GM19468 (cell line): Measurements from ENCODE around the gene CNTNAP2.

Source experiments
- ATAC-seq: cut with Tn5 transposase; IDR thresholded peaks from one replicate; pipeline ENCODE4 v1.9.1; 2021; ENCODE audit warnings: mild to moderate bottlenecking, moderate library complexity, moderate number of reproducible peaks; ENCODE audit not compliant: unreplicated experiment; ENCODE audit errors: extremely low read depth

CNTNAP2 gene

GRCh38 chr7:148223160-148223559, 2106.6 kb downstream of the CNTNAP2 start:
- ATAC-seq, result no peak

GRCh38 chr7:148223738-148224137, 2107.1 kb downstream of the CNTNAP2 start:
- no peak for ATAC-seq

- no peak for ATAC-seq
Observed at GRCh38 chr7:148230296-148230695, 2113.7 kb downstream of the CNTNAP2 start.

GRCh38 chr7:148230883-148231282, 2114.3 kb downstream of the CNTNAP2 start:
- no peak for ATAC-seq

- ATAC-seq, result no peak
Observed at GRCh38 chr7:148232784-148233183, 2116.2 kb downstream of the CNTNAP2 start.

GRCh38 chr7:148234715-148235114, 2118.1 kb downstream of the CNTNAP2 start:
- no peak for ATAC-seq

- ATAC-seq, result no peak
Observed at GRCh38 chr7:148238761-148239325, 2122.2 kb downstream of the CNTNAP2 start.

- no peak for ATAC-seq
Observed at GRCh38 chr7:148241700-148242293, 2125.2 kb downstream of the CNTNAP2 start.

- peak; percentile 42 for ATAC-seq
Observed at GRCh38 chr7:148242294-148242821, 2125.8 kb downstream of the CNTNAP2 start.

- ATAC-seq, result no peak
Observed at GRCh38 chr7:148245381-148245780, 2128.8 kb downstream of the CNTNAP2 start.

GRCh38 chr7:148253629-148254028, 2137.0 kb downstream of the CNTNAP2 start:
- no peak for ATAC-seq

GRCh38 chr7:148255333-148255732, 2138.7 kb downstream of the CNTNAP2 start:
- ATAC-seq, result no peak

GRCh38 chr7:148256433-148256832, 2139.8 kb downstream of the CNTNAP2 start:
- ATAC-seq, result no peak

- ATAC-seq, result no peak
Observed at GRCh38 chr7:148260599-148260998, 2144.0 kb downstream of the CNTNAP2 start.

GRCh38 chr7:148261523-148261922, 2144.9 kb downstream of the CNTNAP2 start:
- ATAC-seq, result no peak

- ATAC-seq, result no peak
Observed at GRCh38 chr7:148261996-148262688, 2145.5 kb downstream of the CNTNAP2 start.

GRCh38 chr7:148262721-148263229, 2146.2 kb downstream of the CNTNAP2 start:
- ATAC-seq, result no peak

GRCh38 chr7:148264933-148265557, 2148.4 kb downstream of the CNTNAP2 start:
- ATAC-seq, result no peak

GRCh38 chr7:148265896-148266295, 2149.3 kb downstream of the CNTNAP2 start:
- no peak for ATAC-seq

GRCh38 chr7:148266795-148267194, 2150.2 kb downstream of the CNTNAP2 start:
- ATAC-seq, result no peak

- ATAC-seq, result no peak
Observed at GRCh38 chr7:148270576-148270975, 2154.0 kb downstream of the CNTNAP2 start.
